ENCODE results near the gene TMEM273.

GRCh38 chr10:49184642-49185111 is 3.5 kb downstream of the TMEM273 start:
- TF ChIP-seq, protein P1, sequence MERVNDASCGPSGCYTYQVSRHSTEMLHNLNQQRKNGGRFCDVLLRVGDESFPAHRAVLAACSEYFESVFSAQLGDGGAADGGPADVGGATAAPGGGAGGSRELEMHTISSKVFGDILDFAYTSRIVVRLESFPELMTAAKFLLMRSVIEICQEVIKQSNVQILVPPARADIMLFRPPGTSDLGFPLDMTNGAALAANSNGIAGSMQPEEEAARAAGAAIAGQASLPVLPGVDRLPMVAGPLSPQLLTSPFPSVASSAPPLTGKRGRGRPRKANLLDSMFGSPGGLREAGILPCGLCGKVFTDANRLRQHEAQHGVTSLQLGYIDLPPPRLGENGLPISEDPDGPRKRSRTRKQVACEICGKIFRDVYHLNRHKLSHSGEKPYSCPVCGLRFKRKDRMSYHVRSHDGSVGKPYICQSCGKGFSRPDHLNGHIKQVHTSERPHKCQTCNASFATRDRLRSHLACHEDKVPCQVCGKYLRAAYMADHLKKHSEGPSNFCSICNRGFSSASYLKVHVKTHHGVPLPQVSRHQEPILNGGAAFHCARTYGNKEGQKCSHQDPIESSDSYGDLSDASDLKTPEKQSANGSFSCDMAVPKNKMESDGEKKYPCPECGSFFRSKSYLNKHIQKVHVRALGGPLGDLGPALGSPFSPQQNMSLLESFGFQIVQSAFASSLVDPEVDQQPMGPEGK (CRISPR knock-in tag; IDR thresholded peaks at IDR 0.05; ENCODE audit: borderline replicate concordance), result no peak
- no peak for TF ChIP-seq CSRNP3 (CRISPR knock-in tag; IDR thresholded peaks at IDR 0.05)

Data from SK-N-SH treated with all-trans-retinoic acid at 6 μM for 48 hours (cell line).